Spleen (tissue), 11 donors: ENCODE results near the gene USP32. TPM values are rescaled to one million over a fixed set of nuclear protein-coding genes. Genes with fewer than 3 reads are reported as not detected.

Experiments
- DNase-seq: peaks from one replicate; pipeline ENCODE4 v3.0.0-alpha.2; 2020
- H3K27ac ChIP-seq, 8 donors: fragments of 200-600 bp; sonication (generic) in 7 of 8; 1 replicate in 4 of 8; 2 replicates in 4 of 8; pipeline versions ENCODE4 v1.5.0 to v1.8.0; 2016 to 2021; ENCODE audit warnings: inconsistent platforms in 4 of 8, mild to moderate bottlenecking in 4 of 8, moderate library complexity in 1 of 8
- H3K27me3 ChIP-seq, 7 donors: fragments of 200-600 bp; sonication (generic) in 6 of 7; replicated peaks in 1 of 7; 1 replicate in 4 of 7; 2 replicates in 3 of 7; pipeline versions ENCODE4 v1.5.0 to v1.8.0; 2016 to 2021; ENCODE audit warnings: inconsistent platforms in 3 of 7, mild to moderate bottlenecking in 1 of 7
- H3K36me3 ChIP-seq, 6 donors: fragments of 200-600 bp; sonication (generic) in 5 of 6; 1 replicate in 4 of 6; 2 replicates in 2 of 6; pipeline versions ENCODE4 v1.5.0 to v1.8.0; 2016 to 2021; ENCODE audit warnings: inconsistent platforms in 2 of 6
- H3K4me1 ChIP-seq, 6 donors: fragments of 200-600 bp; sonication (generic) in 5 of 6; 1 replicate in 3 of 6; 2 replicates in 3 of 6; pipeline versions ENCODE4 v1.5.0 to v1.8.0; 2016 to 2021; ENCODE audit warnings: inconsistent platforms in 3 of 6
- H3K4me3 ChIP-seq, 8 donors: fragments of 200-600 bp; sonication (generic) in 7 of 8; 1 replicate in 4 of 8; 2 replicates in 4 of 8; pipeline versions ENCODE4 v1.5.0 to v1.8.0; 2016 to 2021; ENCODE audit warnings: inconsistent platforms in 4 of 8, mild to moderate bottlenecking in 4 of 8, moderate library complexity in 2 of 8
- H3K9me3 ChIP-seq, 8 donors: fragments of 200-600 bp; sonication (generic) in 7 of 8; 1 replicate in 4 of 8; 2 replicates in 4 of 8; pipeline versions ENCODE4 v1.5.0 to v1.8.0; 2016 to 2021; ENCODE audit warnings: inconsistent platforms in 4 of 8
- CTCF ChIP-seq, 11 experiments: fragments of 200-600 bp in 7 of 11; fragments of 450-650 bp in 4 of 11; sonication (generic) in 4 of 11; IDR thresholded peaks in 8 of 11; conservative IDR thresholded peaks in 3 of 11; 1 replicate in 7 of 11; 2 replicates in 4 of 11; pipeline versions ENCODE4 v1.4.0 to v1.8.0; 2016 to 2021; ENCODE audit warnings: antibody characterized with exemption in 11 of 11, inconsistent platforms in 4 of 11, mild to moderate bottlenecking in 1 of 11
- POLR2A ChIP-seq, 3 donors: fragments of 450-650 bp; IDR thresholded peaks; one replicate each; pipeline ENCODE4 v1.5.1; 2017; ENCODE audit warnings: antibody characterized with exemption in 3 of 3, mild to moderate bottlenecking in 1 of 3
- POLR2AphosphoS5 ChIP-seq, 3 donors: sonication (generic); formaldehyde crosslinking; IDR thresholded peaks; one replicate each; pipeline ENCODE4 v1.5.1; 2017; ENCODE audit warnings: antibody characterized with exemption in 3 of 3
- WGBS, 5 donors: extraction: QIAGEN DNeasy Blood & Tissue Kit in 3 of 5; methylation state at CpG; one replicate each; pipeline versions ENCODE4 v1.1.5 to v1.1.7; 2013 to 2018; 5-methylcytosine and 5-hydroxymethylcytosine counted together
- intact Hi-C: fragments of 100-400 bp; cut with DNase I; formaldehyde crosslinking; loops from one replicate; pipeline ENCODE4 v1.15.0; 2023; ENCODE audit warnings: low total_unique reads
- polyA plus RNA-seq, 3 donors: library from polyadenylated mRNA; stranded (reverse); fragments of 200-250 nt; gene quantifications; one replicate each; pipeline ENCODE4 v1.2.1, GENCODE V29; 2013
- total RNA-seq, 7 donors: library from RNA; depleted of rRNA in 3 of 7; stranded (reverse); fragments of >200 nt in 3 of 7; fragmentation: NEBNext Ultra II Directional in 4 of 7; extraction: Animal tissue kit (Norgen Biotek cat#: 25700) in 4 of 7; gene quantifications; one replicate each; pipeline versions ENCODE4 v1.1.0 to v1.2.1, GENCODE V29; 2016 to 2021
- donor health status: healthy with polysubstance abuse.
- donor health status: DM: no; HTN: no; CAD: no; lungs with moderate emphysema.
- donor health status: DM: no; HTN: no; CAD: no.
- donor health status: Bipolar disorder and iron deficiency.
- donor health status: healthy.
- donor health status: DM: no; HTN: no; CAD: no.
- donor health status: DM: yes; HTN: yes; CAD: no.

USP32 gene
- total and polyA plus RNA-seq, 10 donors, result 7.3 to 115 (median 79.8) TPM

GRCh38 chr17:60356940-60357339 is 35.0 kb downstream of the USP32 start:
- Histone ChIP-seq H3K4me3 (no peak overlapping the region), H3K36me3 (peaks cover 0 to 10% (median 0%) of the 10 kb centered on the region in 6 donors), H3K27ac (peak overlapping the region in 4 of 8 donors; percentile 2 to 66 (median 30)), H3K9me3 (no peaks in the 10 kb centered on the region), H3K27me3 (no peaks in the 10 kb centered on the region), H3K4me1 (peaks cover 0 to 62% (median 29%) of the 10 kb centered on the region in 6 donors)
- 47 to 100% (median 100%) methylated on average over 1 of the region's 1 CpG for WGBS, 5 donors
- intact Hi-C loops, result no loop called here
- TF ChIP-seq POLR2AphosphoS5 (IDR thresholded peaks at IDR 0.05) (no peak), CTCF (IDR thresholded peaks at IDR 0.05 in 8 of 11, conservative IDR thresholded peaks at IDR 0.05 in 3 of 11) (no peak), POLR2A (IDR thresholded peaks at IDR 0.05) (no peak)
- DNase-seq, result no peak

GRCh38 chr17:60355663-60356594 is 36.0 kb downstream of the USP32 start:
- Histone ChIP-seq H3K4me1 (peaks cover 0 to 66% (median 30%) of the 10 kb centered on the region in 6 donors), H3K4me3 (no peak overlapping the region), H3K36me3 (peaks cover 0 to 10% (median 0%) of the 10 kb centered on the region in 6 donors), H3K27me3 (no peaks in the 10 kb centered on the region), H3K9me3 (no peaks in the 10 kb centered on the region), H3K27ac (peak overlapping the region in 2 of 8 donors; percentile 17 to 66)
- WGBS, 5 donors, result 79 to 87% (median 82%) methylated on average over 4 of the region's 4 CpGs
- TF ChIP-seq POLR2A (IDR thresholded peaks at IDR 0.05), result no peak
- no peak for TF ChIP-seq CTCF (IDR thresholded peaks at IDR 0.05 in 8 of 11, conservative IDR thresholded peaks at IDR 0.05 in 3 of 11)
- TF ChIP-seq POLR2AphosphoS5 (IDR thresholded peaks at IDR 0.05), result no peak
- DNase-seq, result no peak
- intact Hi-C loops, result no loop called here

DNA sequence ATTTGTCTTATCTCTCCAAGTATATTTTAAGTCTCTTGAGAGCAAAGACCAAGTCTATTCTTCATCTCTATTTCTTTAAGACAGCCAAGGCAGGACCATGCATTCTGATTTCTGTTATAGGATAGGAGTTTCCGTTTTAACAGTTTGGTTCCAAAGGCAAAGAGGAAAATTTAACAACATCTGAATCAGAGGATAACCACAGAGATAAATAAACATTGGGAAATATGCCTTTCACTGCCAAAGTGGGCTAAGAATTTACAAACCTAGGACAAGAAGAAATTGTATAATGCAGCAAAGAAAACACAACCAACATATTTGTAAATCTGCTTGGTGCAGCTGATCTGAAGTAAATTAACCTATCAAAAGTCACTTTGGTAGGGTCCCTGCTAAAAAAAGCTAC is 37.7 kb downstream of the USP32 start:
- no peak overlapping the region for H3K4me3 ChIP-seq
- TF ChIP-seq CTCF (IDR thresholded peaks at IDR 0.05 in 8 of 11, conservative IDR thresholded peaks at IDR 0.05 in 3 of 11) (no peak), POLR2A (IDR thresholded peaks at IDR 0.05) (no peak), POLR2AphosphoS5 (IDR thresholded peaks at IDR 0.05) (no peak)
- no peak for DNase-seq
- peaks cover 0 to 10% (median 0%) of the 10 kb centered on the region in 6 donors for H3K36me3 ChIP-seq
- no peaks in the 10 kb centered on the region for H3K9me3 ChIP-seq
- intact Hi-C loops, result no loop called here
- no peak overlapping the region for H3K27ac ChIP-seq
- H3K4me1 ChIP-seq, result peaks cover 0 to 70% (median 31%) of the 10 kb centered on the region in 6 donors
- H3K27me3 ChIP-seq, result no peaks in the 10 kb centered on the region
- 41 to 83% (median 49%) methylated on average over 1 of the region's 1 CpG for WGBS, 5 donors

DNA sequence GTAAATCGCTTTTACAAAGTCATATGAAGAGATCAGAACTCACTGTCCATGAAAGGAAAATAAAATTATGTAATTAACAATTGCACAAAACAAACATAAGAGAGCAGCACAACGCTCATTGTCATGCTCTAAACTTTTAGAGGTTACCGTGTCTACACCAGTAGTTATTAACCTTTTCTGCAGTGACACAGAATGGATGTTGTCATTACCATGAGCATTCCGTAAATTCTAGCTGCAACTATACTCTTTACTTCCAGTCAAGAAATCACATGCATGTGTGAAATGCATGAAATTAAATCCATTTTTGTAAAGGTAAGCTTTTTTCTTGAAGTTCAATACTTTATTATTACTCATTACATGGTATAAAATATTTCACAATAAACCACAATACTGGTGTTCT is 38.2 kb downstream of the USP32 start:
- TF ChIP-seq POLR2AphosphoS5 (IDR thresholded peaks at IDR 0.05) (no peak), POLR2A (IDR thresholded peaks at IDR 0.05) (no peak), CTCF (IDR thresholded peaks at IDR 0.05 in 8 of 11, conservative IDR thresholded peaks at IDR 0.05 in 3 of 11) (no peak)
- Histone ChIP-seq H3K4me1 (peaks cover 0 to 65% (median 31%) of the 10 kb centered on the region in 6 donors), H3K27me3 (no peaks in the 10 kb centered on the region), H3K4me3 (no peak overlapping the region), H3K9me3 (no peaks in the 10 kb centered on the region), H3K27ac (no peak overlapping the region), H3K36me3 (peaks cover 0 to 10% (median 0%) of the 10 kb centered on the region in 6 donors)
- no peak for DNase-seq
- intact Hi-C loops, result no loop called here
- 70 to 94% (median 83%) methylated on average over 4 of the region's 4 CpGs for WGBS, 5 donors
